K562 (cell line): Measurements from ENCODE around the gene SEPTIN1. TPM values are rescaled to one million over a fixed set of nuclear protein-coding genes. Genes with fewer than 3 reads are reported as not detected.
A peak's percentile ranks its signal among the peaks of the same experiment; 100 is the strongest.

Experiments
- BDP1 ChIP-seq: IDR thresholded peaks from 3 replicates; pipeline ENCODE4 v1.6.1; 2011; ENCODE audit not compliant: insufficient read length, insufficient read depth
- CCNT2 ChIP-seq: IDR thresholded peaks from 2 replicates; pipeline ENCODE4 v1.6.1; 2011; ENCODE audit warnings: borderline replicate concordance, low read depth, mild to moderate bottlenecking, moderate library complexity, mixed read lengths, low read length; ENCODE audit not compliant: insufficient read length; ENCODE audit errors: extremely low read depth
- EZH2 ChIP-seq: IDR thresholded peaks from 2 replicates; pipeline ENCODE4 v1.6.1; 2012; ENCODE audit warnings: low read depth, mild to moderate bottlenecking, inconsistent platforms, low read length, borderline replicate concordance
- JUN ChIP-seq, 2 experiments: sonication (generic) in 1 of 2; formaldehyde crosslinking in 1 of 2; IDR thresholded peaks; 2 replicates each; pipeline versions ENCODE4 v1.6.1 to v1.8.0; 2012 to 2022; ENCODE audit warnings: borderline replicate concordance in 2 of 2, mild to moderate bottlenecking in 2 of 2, improper control_type of control experiment in 1 of 2, low read depth in 1 of 2, low read length in 1 of 2, missing genetic modification reagents in 1 of 2
- LARP7 ChIP-seq: fragments of 450-650 bp; IDR thresholded peaks from 2 replicates; pipeline ENCODE4 v1.6.1; 2016
- PTRF ChIP-seq: fragments of 450-650 bp; IDR thresholded peaks from 2 replicates; pipeline ENCODE4 v1.6.1; 2016; ENCODE audit warnings: mild to moderate bottlenecking, missing genetic modification characterization, missing compliant biosample characterization
- RCOR1 ChIP-seq, 2 experiments: IDR thresholded peaks; 2 replicates each; pipeline ENCODE4 v1.6.1; 2012; ENCODE audit warnings: low read depth in 2 of 2, low read length in 2 of 2, borderline replicate concordance in 1 of 2, improper control_type of control experiment in 1 of 2
- RFX5 ChIP-seq: IDR thresholded peaks from 2 replicates; pipeline ENCODE4 v1.6.1; 2011; ENCODE audit warnings: low read depth, mild to moderate bottlenecking, improper control_type of control experiment, low read length
- ZNF253 ChIP-seq: fragments of 250-450 bp; sonication (Bioruptor Pico); conservative IDR thresholded peaks from 2 replicates; pipeline ENCODE4 v1.6.1; 2021; ENCODE audit warnings: mild to moderate bottlenecking
- ZNF436 ChIP-seq: fragments of 250-450, 450-650 bp; sonication (Bioruptor Pico); formaldehyde crosslinking; IDR thresholded peaks from 2 replicates; pipeline ENCODE4 v1.7.0; 2020; ENCODE audit warnings: mild to moderate bottlenecking
- ZNF639 ChIP-seq, 2 experiments: fragments of 200-800 bp in 1 of 2; sonication (Bioruptor generic) in 1 of 2; sonication (generic) in 1 of 2; formaldehyde crosslinking in 1 of 2; IDR thresholded peaks in 1 of 2; conservative IDR thresholded peaks in 1 of 2; 2 replicates each; pipeline versions ENCODE4 v1.5.0 to v1.6.1; 2016 to 2020; ENCODE audit warnings: missing compliant biosample characterization in 1 of 2, missing genetic modification characterization in 1 of 2, missing genetic modification reagents in 1 of 2
- ZNF75A ChIP-seq: fragments of 450-650 bp; formaldehyde crosslinking; IDR thresholded peaks from 2 replicates; pipeline ENCODE4 v1.4.0; 2020; ENCODE audit warnings: mild to moderate bottlenecking
- ZNF766 ChIP-seq: fragments of 200-800 bp; sonication (Bioruptor generic); conservative IDR thresholded peaks from 2 replicates; pipeline ENCODE4 v1.6.1; 2016; ENCODE audit warnings: missing genetic modification characterization, missing compliant biosample characterization
- polyA plus RNA-seq, 8 experiments: library from polyadenylated mRNA; depleted of rRNA in 4 of 8; stranded (reverse) in 5 of 8; unstranded in 3 of 8; fragments of >200 nt; fragmentation: Nextera tagmentation in 2 of 8; fragmentation: Illumina TruSeq in 1 of 8; extraction: Ambion mirVana in 2 of 8; extraction: Trizol in 1 of 8; gene quantifications; 2 replicates each; pipeline versions ENCODE4 v1.2.1 to v1.2.3, GENCODE V29; 2011 to 2014; ENCODE audit warnings: inconsistent platforms in 1 of 8, missing spikeins in 1 of 8
- total RNA-seq, 7 experiments: library from RNA; depleted of rRNA in 6 of 7; stranded (reverse); fragments of >200 nt in 6 of 7; fragmentation: Illumina TruSeq in 2 of 7; extraction: Trizol in 2 of 7; gene quantifications; 2 replicates each; pipeline versions ENCODE4 v1.2.1 to v1.2.3, GENCODE V29; 2011 to 2021; ENCODE audit warnings: low replicate concordance in 1 of 7
- TF ChIP-seq, protein P1 (sequence below): fragments of 200-800 bp; sonication (Bioruptor generic); IDR thresholded peaks from 2 replicates; pipeline ENCODE4 v1.6.1; 2016; ENCODE audit warnings: missing genetic modification characterization, missing compliant biosample characterization
- TF ChIP-seq, protein P2 (sequence below): sonication (generic); formaldehyde crosslinking; IDR thresholded peaks from 2 replicates; pipeline ENCODE4 v1.8.0; 2022; ENCODE audit warnings: mild to moderate bottlenecking, missing genetic modification reagents
- TF ChIP-seq, protein P3 (sequence below), 2 experiments: fragments of 250-450 bp in 1 of 2; fragments of 450-650 bp in 1 of 2; sonication (Bioruptor Pico) in 1 of 2; IDR thresholded peaks; 2 replicates each; pipeline versions ENCODE4 v1.6.1 to v1.8.0; 2016 to 2021; ENCODE audit warnings: mild to moderate bottlenecking in 2 of 2, moderate library complexity in 2 of 2, missing compliant biosample characterization in 1 of 2, missing genetic modification characterization in 1 of 2
- TF ChIP-seq, protein P4 (sequence below): fragments of 250-450 bp; sonication (Bioruptor Pico); IDR thresholded peaks from 2 replicates; pipeline ENCODE4 v1.4.0; 2020; ENCODE audit warnings: mild to moderate bottlenecking

SEPTIN1 gene
- total and polyA plus RNA-seq, 9 of the 15 experiments (the other 6 are each of a cell fraction or from before 2014, with no cell fraction given): 0.23 to 5.6 (median 1.7) TPM; not detected in 1

GRCh38 chr16:30430428-30430970, 48.1 kb upstream of the SEPTIN1 start (continued):
- TF ChIP-seq JUN (IDR thresholded peaks at IDR 0.05; ENCODE audit: borderline replicate concordance, low read depth, low read length) (no peak), JUN (CRISPR knock-in tag; IDR thresholded peaks at IDR 0.05; ENCODE audit: borderline replicate concordance) (no peak), PTRF (tag) (no peak), LARP7 (no peak), ZNF253 (CRISPR knock-in tag) (no peak), ZNF436 (no peak), BDP1 (no peak), CCNT2 (no peak), RCOR1 (IDR thresholded peaks at IDR 0.05; ENCODE audit: borderline replicate concordance in 1 of 2, low read depth in 2 of 2, low read length in 2 of 2) (no peak), RFX5 (no peak), EZH2 (no peak), ZNF766 (peak; percentile 57; the same call in 1 of the 2 replicates), ZNF75A (CRISPR knock-in tag) (no peak), ZNF639 (CRISPR knock-in tag; conservative IDR thresholded peaks at IDR 0.05 in 1 of 2, IDR thresholded peaks at IDR 0.05 in 1 of 2) (no peak)
- TF ChIP-seq, protein P1, sequence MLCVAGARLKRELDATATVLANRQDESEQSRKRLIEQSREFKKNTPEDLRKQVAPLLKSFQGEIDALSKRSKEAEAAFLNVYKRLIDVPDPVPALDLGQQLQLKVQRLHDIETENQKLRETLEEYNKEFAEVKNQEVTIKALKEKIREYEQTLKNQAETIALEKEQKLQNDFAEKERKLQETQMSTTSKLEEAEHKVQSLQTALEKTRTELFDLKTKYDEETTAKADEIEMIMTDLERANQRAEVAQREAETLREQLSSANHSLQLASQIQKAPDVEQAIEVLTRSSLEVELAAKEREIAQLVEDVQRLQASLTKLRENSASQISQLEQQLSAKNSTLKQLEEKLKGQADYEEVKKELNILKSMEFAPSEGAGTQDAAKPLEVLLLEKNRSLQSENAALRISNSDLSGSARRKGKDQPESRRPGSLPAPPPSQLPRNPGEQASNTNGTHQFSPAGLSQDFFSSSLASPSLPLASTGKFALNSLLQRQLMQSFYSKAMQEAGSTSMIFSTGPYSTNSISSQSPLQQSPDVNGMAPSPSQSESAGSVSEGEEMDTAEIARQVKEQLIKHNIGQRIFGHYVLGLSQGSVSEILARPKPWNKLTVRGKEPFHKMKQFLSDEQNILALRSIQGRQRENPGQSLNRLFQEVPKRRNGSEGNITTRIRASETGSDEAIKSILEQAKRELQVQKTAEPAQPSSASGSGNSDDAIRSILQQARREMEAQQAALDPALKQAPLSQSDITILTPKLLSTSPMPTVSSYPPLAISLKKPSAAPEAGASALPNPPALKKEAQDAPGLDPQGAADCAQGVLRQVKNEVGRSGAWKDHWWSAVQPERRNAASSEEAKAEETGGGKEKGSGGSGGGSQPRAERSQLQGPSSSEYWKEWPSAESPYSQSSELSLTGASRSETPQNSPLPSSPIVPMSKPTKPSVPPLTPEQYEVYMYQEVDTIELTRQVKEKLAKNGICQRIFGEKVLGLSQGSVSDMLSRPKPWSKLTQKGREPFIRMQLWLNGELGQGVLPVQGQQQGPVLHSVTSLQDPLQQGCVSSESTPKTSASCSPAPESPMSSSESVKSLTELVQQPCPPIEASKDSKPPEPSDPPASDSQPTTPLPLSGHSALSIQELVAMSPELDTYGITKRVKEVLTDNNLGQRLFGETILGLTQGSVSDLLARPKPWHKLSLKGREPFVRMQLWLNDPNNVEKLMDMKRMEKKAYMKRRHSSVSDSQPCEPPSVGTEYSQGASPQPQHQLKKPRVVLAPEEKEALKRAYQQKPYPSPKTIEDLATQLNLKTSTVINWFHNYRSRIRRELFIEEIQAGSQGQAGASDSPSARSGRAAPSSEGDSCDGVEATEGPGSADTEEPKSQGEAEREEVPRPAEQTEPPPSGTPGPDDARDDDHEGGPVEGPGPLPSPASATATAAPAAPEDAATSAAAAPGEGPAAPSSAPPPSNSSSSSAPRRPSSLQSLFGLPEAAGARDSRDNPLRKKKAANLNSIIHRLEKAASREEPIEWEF (CRISPR knock-in tag): no peak
- TF ChIP-seq, protein P2, sequence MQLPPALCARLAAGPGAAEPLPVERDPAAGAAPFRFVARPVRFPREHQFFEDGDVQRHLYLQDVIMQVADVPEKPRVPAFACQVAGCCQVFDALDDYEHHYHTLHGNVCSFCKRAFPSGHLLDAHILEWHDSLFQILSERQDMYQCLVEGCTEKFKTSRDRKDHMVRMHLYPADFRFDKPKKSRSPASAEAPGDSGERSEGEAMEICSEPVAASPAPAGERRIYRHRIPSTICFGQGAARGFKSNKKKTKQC: peak; percentile 87; the same call in 1 of the 2 replicates
- TF ChIP-seq, protein P3, sequence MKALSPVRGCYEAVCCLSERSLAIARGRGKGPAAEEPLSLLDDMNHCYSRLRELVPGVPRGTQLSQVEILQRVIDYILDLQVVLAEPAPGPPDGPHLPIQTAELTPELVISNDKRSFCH (CRISPR knock-in tag; IDR thresholded peaks at IDR 0.05): no peak
- TF ChIP-seq, protein P3 (tag; IDR thresholded peaks at IDR 0.05): peak; percentile 89
- TF ChIP-seq, protein P4, sequence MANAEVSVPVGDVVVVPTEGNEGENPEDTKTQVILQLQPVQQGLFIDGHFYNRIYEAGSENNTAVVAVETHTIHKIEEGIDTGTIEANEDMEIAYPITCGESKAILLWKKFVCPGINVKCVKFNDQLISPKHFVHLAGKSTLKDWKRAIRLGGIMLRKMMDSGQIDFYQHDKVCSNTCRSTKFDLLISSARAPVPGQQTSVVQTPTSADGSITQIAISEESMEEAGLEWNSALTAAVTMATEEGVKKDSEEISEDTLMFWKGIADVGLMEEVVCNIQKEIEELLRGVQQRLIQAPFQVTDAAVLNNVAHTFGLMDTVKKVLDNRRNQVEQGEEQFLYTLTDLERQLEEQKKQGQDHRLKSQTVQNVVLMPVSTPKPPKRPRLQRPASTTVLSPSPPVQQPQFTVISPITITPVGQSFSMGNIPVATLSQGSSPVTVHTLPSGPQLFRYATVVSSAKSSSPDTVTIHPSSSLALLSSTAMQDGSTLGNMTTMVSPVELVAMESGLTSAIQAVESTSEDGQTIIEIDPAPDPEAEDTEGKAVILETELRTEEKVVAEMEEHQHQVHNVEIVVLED: no peak
